BJ (cell line): ENCODE data around the gene FRMD3. TPM values are rescaled to one million over a fixed set of nuclear protein-coding genes. Genes with fewer than 3 reads are reported as not detected.

Source experiments
- CTCF ChIA-PET: fragments of 350-600 bp; formaldehyde crosslinking; extraction: SDS; loops from one replicate; lab custom pipeline; 2021; ENCODE audit warnings: antibody characterized with exemption, inconsistent platforms; lab: Yijun Ruan, JAX
- POLR2A ChIA-PET: fragments of 300-600 bp; sonication (Branson Sonifier 250); formaldehyde crosslinking; extraction: SDS; loops from one replicate; lab custom pipeline; 2021; ENCODE audit warnings: antibody characterized with exemption; lab: Charles Lee
- DNase-seq: peaks from one replicate; pipeline ENCODE4 v3.0.0-alpha.2; 2011; ENCODE audit warnings: low read depth
- H3K27me3 ChIP-seq: 2 replicates; pipeline ENCODE4 v1.6.0; 2011; ENCODE audit warnings: low read length; ENCODE audit not compliant: control insufficient read depth, insufficient read depth
- H3K36me3 ChIP-seq: 2 replicates; pipeline ENCODE4 v1.5.1; 2011; ENCODE audit warnings: low read length; ENCODE audit not compliant: control insufficient read depth, insufficient read depth
- H3K4me3 ChIP-seq: 2 replicates; pipeline ENCODE4 v1.5.1; 2011; ENCODE audit warnings: low read depth, mild to moderate bottlenecking, control low read depth, low read length
- CTCF ChIP-seq: IDR thresholded peaks from 2 replicates; pipeline ENCODE4 v1.5.1; 2011; ENCODE audit warnings: low read depth, mild to moderate bottlenecking, control low read depth, inconsistent platforms, low read length, moderate library complexity; ENCODE audit not compliant: insufficient read depth
- polyA plus RNA-seq: library from polyadenylated mRNA; depleted of rRNA; stranded (reverse); fragments of >200 nt; gene quantifications from 2 replicates; pipeline ENCODE4 v1.2.3, GENCODE V29; 2011

The FRMD3 gene
- polyA plus RNA-seq, 1 experiment, result 0.10 TPM

DNA sequence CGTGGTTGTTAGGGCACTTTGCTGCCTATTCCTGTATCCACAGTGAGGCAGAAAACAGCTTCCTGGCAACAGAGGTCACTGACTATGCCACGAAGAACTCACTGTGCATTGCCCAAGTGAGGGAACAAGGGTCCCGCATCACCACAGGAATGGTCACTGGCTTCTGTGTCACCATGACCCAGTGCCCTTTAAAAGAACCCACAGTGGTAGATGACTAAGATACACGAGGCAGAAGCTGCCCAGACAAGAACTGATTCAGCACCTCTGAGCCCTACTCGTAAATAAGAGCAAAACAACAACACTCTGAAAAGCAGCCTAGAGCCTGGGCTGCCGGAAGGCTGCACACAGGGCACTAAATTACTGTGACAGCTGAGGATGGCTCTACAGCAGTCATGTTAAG lies 238.6 kb downstream of the FRMD3 start:
- CTCF ChIA-PET, result no interaction called here
- no peak for TF ChIP-seq CTCF
- no peaks in the 10 kb centered on the region for H3K27me3 ChIP-seq
- DNase-seq, result peak; percentile 11
- POLR2A ChIA-PET, result no interaction called here
- no peak overlapping the region for H3K4me3 ChIP-seq
- no peaks in the 10 kb centered on the region for H3K36me3 ChIP-seq

GRCh38 chr9:83299094-83299493 lies 239.1 kb downstream of the FRMD3 start:
- POLR2A ChIA-PET, result no interaction called here
- no peak for TF ChIP-seq CTCF
- H3K4me3 ChIP-seq, result no peak overlapping the region
- H3K27me3 ChIP-seq, result no peaks in the 10 kb centered on the region
- no peak for DNase-seq
- H3K36me3 ChIP-seq, result no peaks in the 10 kb centered on the region
- CTCF ChIA-PET, result no interaction called here

DNA sequence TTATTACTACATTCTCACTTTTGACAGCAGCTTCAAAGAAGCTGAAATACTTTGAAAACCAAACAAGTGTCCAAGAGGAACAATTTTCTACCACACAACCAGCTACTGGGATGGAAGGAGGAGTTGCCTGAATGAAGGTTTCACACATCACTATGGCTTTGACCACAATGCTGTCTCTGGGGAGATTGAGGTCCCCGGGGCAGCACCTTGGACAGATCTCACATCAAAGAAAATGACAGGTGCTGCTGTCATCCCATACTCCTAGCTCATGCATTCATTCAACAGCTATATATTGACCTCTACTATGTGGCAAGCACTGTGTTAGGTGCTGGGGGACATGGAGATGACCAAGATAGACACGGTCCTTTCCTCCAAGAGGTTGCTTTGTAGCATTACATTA lies 242.1 kb downstream of the FRMD3 start:
- CTCF ChIA-PET, result interaction anchor here (0.6 kb wide), 1 partner anchor 91 kb away, joined by 3 read pairs; no protein-coding TSS in a partner anchor
- no peak for TF ChIP-seq CTCF
- Histone ChIP-seq H3K27me3 (no peaks in the 10 kb centered on the region), H3K36me3 (no peaks in the 10 kb centered on the region), H3K4me3 (no peak overlapping the region)
- POLR2A ChIA-PET, result no interaction called here
- DNase-seq, result no peak

DNA sequence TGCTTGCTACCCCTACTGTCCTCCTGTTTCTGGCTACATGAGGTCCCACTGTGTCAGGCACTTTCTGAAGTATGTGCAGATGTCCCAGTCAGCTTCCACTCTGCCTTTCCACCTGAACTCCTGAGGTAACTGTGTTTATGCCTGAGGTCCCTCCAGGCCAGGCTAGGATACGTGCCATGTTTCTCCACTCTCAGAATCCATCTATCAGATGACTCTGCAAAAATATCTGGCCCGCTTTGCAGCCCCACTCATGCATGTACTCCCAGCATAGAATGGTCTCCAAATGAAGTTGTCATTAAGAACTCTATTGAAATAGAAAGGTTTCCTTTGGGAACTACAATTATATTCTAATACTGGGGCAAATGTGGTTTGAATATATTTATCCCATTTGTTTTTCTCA lies 243.4 kb downstream of the FRMD3 start:
- H3K27me3 ChIP-seq, result no peaks in the 10 kb centered on the region
- H3K4me3 ChIP-seq, result no peak overlapping the region
- ChIA-PET POLR2A (no interaction called here), CTCF (no interaction called here)
- no peak for TF ChIP-seq CTCF
- no peaks in the 10 kb centered on the region for H3K36me3 ChIP-seq
- no peak for DNase-seq

GRCh38 chr9:83291196-83291595 lies 247.0 kb downstream of the FRMD3 start:
- TF ChIP-seq CTCF, result no peak
- Histone ChIP-seq H3K4me3 (no peak overlapping the region), H3K36me3 (no peaks in the 10 kb centered on the region), H3K27me3 (no peaks in the 10 kb centered on the region)
- no peak for DNase-seq
- CTCF ChIA-PET, result interaction anchor here (1.7 kb wide), 1 partner anchor 43 kb away, joined by 5 read pairs; no protein-coding TSS in a partner anchor
- POLR2A ChIA-PET, result no interaction called here
